Testis (tissue), 2 donors: ENCODE data around the gene RNF166.

Experiments
- POLR2A ChIP-seq: fragments of 450-650 bp; IDR thresholded peaks from one replicate; pipeline ENCODE4 v1.6.1; 2017; ENCODE audit warnings: antibody characterized with exemption, mild to moderate bottlenecking, moderate library complexity
- TF ChIP-seq, protein P1 (sequence below), 3 experiments: fragments of 450-650 bp in 2 of 3; fragments of 200-600 bp in 1 of 3; sonication (generic) in 1 of 3; IDR thresholded peaks; one replicate each; pipeline ENCODE4 v1.5.1; 2016 to 2019; ENCODE audit warnings: antibody characterized with exemption in 3 of 3, mild to moderate bottlenecking in 2 of 3, moderate library complexity in 1 of 3

DNA sequence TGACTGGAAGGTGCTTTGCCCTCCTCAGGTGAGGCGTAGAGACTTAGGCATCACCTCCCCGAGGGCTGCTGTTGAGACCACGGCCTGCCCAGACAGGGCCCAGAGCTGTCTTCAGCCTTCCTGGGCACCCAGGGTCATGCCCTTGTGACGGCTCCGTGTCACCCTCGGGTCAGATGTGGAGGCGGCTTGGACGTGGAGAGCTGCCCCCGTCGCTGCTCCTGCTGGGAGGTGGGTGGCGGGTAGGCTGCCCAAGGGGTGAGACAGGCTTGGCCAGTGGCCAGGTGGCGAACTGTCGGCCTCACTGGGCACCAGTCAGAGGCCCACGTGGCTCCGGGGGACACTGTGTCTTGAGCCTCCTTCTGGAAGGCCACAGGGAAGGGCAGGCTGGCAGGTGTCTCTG, 11.0 kb downstream of the RNF166 start:
- TF ChIP-seq POLR2A: no peak
- TF ChIP-seq, protein P1, sequence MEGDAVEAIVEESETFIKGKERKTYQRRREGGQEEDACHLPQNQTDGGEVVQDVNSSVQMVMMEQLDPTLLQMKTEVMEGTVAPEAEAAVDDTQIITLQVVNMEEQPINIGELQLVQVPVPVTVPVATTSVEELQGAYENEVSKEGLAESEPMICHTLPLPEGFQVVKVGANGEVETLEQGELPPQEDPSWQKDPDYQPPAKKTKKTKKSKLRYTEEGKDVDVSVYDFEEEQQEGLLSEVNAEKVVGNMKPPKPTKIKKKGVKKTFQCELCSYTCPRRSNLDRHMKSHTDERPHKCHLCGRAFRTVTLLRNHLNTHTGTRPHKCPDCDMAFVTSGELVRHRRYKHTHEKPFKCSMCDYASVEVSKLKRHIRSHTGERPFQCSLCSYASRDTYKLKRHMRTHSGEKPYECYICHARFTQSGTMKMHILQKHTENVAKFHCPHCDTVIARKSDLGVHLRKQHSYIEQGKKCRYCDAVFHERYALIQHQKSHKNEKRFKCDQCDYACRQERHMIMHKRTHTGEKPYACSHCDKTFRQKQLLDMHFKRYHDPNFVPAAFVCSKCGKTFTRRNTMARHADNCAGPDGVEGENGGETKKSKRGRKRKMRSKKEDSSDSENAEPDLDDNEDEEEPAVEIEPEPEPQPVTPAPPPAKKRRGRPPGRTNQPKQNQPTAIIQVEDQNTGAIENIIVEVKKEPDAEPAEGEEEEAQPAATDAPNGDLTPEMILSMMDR (IDR thresholded peaks at IDR 0.05): no peak
